HEK293T (cell line): ENCODE data around the gene S100A8.

ENCODE experiments used
- ARNT ChIP-seq: fragments of 450-650 bp; IDR thresholded peaks from 2 replicates; pipeline ENCODE4 v1.6.1; 2017; ENCODE audit warnings: mild to moderate bottlenecking
- ELF4 ChIP-seq: fragments of 450-650 bp; IDR thresholded peaks from 2 replicates; pipeline ENCODE4 v1.6.1; 2017; ENCODE audit warnings: antibody characterized with exemption
- FOXK2 ChIP-seq: fragments of 450-650 bp; IDR thresholded peaks from 2 replicates; pipeline ENCODE4 v1.6.1; 2016; ENCODE audit warnings: mild to moderate bottlenecking
- LEF1 ChIP-seq: fragments of 450-650 bp; IDR thresholded peaks from 2 replicates; pipeline ENCODE4 v1.6.1; 2017; ENCODE audit warnings: mild to moderate bottlenecking, borderline replicate concordance
- PKNOX1 ChIP-seq: fragments of 450-650 bp; IDR thresholded peaks from 2 replicates; pipeline ENCODE4 v1.6.1; 2016
- SP1 ChIP-seq: fragments of 450-650 bp; IDR thresholded peaks from 2 replicates; pipeline ENCODE4 v1.6.1; 2017

- TF ChIP-seq ELF4: no peak
- no peak for TF ChIP-seq PKNOX1
- TF ChIP-seq FOXK2: no peak
- no peak for TF ChIP-seq SP1
- TF ChIP-seq LEF1: no peak
- no peak for TF ChIP-seq ARNT
Observed at GRCh38 chr1:153392822-153393221, 1.9 kb upstream of the S100A8 start.
